ENCODE data around the gene CCP110. TPM values are rescaled to one million over a fixed set of nuclear protein-coding genes. Genes with fewer than 3 reads are reported as not detected.

CCP110 gene
- total and polyA plus RNA-seq, 2 of the 13 experiments (the other 11 are each of a cell fraction or from before 2014, with no cell fraction given): 10.0 to 11.1 TPM

DNA sequence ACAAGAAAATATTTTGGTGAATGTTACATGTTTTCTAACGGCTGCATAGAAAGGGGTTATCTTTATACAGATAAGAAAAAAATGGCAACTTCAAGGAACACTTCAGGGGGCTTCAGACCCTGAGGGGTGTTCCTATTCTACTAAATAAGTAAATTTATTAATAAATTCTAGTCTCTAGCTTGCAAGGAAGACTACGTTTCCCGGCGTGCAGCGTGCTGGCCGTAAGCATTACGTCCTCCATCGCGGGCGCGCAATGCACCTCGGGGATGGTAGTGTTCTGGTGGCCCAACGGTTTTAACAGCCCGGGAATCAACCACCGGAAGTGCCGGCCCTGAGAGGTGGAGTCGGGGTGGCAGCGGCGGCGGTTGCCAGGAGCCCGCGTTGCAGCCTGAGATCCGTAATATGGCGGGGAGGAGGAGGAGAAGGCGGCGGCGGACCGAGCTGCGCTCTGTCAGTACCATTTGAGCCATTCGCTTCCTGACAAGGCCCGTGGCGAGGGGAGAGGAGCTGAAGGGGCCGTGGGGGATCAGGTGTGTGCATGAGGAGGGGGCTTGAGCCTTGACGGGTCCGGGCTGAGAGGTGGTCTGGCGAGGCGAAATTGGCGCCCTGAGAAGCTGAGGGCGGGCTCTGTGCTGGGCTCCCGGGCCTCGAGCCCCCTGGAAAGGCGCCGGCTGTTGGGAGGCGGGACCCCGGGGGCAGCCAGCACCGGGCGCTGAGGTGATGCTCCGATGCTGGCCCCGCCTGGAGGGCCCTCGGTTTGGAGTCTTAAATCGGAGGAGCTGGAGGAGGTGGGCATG lies at the start of gene CCP110 (continued):
- TF ChIP-seq ZNF496 (CRISPR knock-in tag; IDR thresholded peaks at IDR 0.05; ENCODE audit: insufficient replicate concordance) (no peak), SALL1 (CRISPR knock-in tag; IDR thresholded peaks at IDR 0.05) (peak; percentile 76), NR2F2 (IDR thresholded peaks at IDR 0.05; ENCODE audit: borderline replicate concordance, low read depth) (no peak), ZNF7 (CRISPR knock-in tag; IDR thresholded peaks at IDR 0.05) (no peak), CBX2 (IDR thresholded peaks at IDR 0.05; ENCODE audit: low read depth, low read length) (no peak), CBX2 (CRISPR knock-in tag; IDR thresholded peaks at IDR 0.05; ENCODE audit: low read depth) (no peak), SRY (CRISPR knock-in tag; IDR thresholded peaks at IDR 0.05) (0 out of 2 replicates have a peak, but pooled peaks have one; percentile 73), KMT2A (CRISPR knock-in tag; IDR thresholded peaks at IDR 0.05) (peak; percentile 91), ZNF557 (CRISPR knock-in tag; IDR thresholded peaks at IDR 0.05) (no peak), NCOA1 (CRISPR knock-in tag; IDR thresholded peaks at IDR 0.05) (no peak), SRSF1 (optimal IDR thresholded peaks at IDR 0.05; ENCODE audit: low read depth, low read length) (peak; percentile 78), CTCF (CRISPR knock-in tag; IDR thresholded peaks at IDR 0.05) (peak; percentile 13; the same call in 1 of the 2 replicates), ZNF282 (IDR thresholded peaks at IDR 0.05; ENCODE audit: partially characterized antibody) (no peak), STAT6 (CRISPR knock-in tag; IDR thresholded peaks at IDR 0.05; ENCODE audit: borderline replicate concordance) (no peak)
- TF ChIP-seq, protein P1, sequence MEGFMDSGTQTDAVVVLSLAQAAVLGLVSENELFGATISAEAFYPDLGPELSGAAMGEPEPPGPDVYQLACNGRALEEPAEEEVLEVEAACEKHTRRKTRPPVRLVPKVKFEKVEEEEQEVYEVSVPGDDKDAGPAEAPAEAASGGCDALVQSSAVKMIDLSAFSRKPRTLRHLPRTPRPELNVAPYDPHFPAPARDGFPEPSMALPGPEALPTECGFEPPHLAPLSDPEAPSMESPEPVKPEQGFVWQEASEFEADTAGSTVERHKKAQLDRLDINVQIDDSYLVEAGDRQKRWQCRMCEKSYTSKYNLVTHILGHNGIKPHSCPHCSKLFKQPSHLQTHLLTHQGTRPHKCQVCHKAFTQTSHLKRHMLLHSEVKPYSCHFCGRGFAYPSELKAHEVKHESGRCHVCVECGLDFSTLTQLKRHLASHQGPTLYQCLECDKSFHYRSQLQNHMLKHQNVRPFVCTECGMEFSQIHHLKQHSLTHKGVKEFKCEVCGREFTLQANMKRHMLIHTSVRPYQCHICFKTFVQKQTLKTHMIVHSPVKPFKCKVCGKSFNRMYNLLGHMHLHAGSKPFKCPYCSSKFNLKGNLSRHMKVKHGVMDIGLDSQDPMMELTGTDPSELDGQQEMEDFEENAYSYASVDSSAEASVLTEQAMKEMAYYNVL (CRISPR knock-in tag; IDR thresholded peaks at IDR 0.05; ENCODE audit: borderline replicate concordance): 0 out of 2 replicates have a peak, but pooled peaks have one; percentile 17
- TF ChIP-seq, protein P2, sequence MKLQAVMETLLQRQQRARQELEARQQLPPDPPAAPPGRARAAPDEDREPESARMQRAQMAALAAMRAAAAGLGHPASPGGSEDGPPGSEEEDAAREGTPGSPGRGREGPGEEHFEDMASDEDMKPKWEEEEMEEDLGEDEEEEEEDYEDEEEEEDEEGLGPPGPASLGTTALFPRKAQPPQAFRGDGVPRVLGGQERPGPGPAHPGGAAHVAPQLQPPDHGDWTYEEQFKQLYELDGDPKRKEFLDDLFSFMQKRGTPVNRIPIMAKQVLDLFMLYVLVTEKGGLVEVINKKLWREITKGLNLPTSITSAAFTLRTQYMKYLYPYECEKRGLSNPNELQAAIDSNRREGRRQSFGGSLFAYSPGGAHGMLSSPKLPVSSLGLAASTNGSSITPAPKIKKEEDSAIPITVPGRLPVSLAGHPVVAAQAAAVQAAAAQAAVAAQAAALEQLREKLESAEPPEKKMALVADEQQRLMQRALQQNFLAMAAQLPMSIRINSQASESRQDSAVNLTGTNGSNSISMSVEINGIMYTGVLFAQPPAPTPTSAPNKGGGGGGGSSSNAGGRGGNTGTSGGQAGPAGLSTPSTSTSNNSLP (IDR thresholded peaks at IDR 0.05; ENCODE audit: low read depth, low read length): no peak
- TF ChIP-seq, protein P3, sequence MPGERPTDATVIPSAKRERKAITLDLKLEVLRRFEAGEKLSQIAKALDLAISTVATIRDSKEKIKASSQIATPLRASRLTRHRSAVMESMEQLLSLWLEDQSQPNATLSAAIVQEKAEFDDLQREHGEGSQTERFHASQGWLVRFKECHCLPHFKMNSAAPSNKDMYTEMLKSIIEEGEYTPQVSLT (CRISPR knock-in tag; IDR thresholded peaks at IDR 0.05; ENCODE audit: borderline replicate concordance, low read depth): no peak
- TF ChIP-seq, protein P4, sequence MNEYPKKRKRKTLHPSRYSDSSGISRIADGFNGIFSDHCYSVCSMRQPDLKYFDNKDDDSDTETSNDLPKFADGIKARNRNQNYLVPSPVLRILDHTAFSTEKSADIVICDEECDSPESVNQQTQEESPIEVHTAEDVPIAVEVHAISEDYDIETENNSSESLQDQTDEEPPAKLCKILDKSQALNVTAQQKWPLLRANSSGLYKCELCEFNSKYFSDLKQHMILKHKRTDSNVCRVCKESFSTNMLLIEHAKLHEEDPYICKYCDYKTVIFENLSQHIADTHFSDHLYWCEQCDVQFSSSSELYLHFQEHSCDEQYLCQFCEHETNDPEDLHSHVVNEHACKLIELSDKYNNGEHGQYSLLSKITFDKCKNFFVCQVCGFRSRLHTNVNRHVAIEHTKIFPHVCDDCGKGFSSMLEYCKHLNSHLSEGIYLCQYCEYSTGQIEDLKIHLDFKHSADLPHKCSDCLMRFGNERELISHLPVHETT (CRISPR knock-in tag; conservative IDR thresholded peaks at IDR 0.05): peak; percentile 44; the same call in 1 of the 2 replicates
